SK-N-SH treated with all-trans-retinoic acid at 6 μM for 48 hours (cell line): ENCODE results near the gene IGFBP2.

Source experiments
- ATAC-seq: fragments of 200-7000 bp; cut with Tn5 transposase; 3 replicates; pipeline ENCODE4 v1.9.1; 2020; ENCODE audit warnings: mild to moderate bottlenecking, moderate library complexity
- ARNTL ChIP-seq: fragments of 450-650 bp; formaldehyde crosslinking; IDR thresholded peaks from 2 replicates; pipeline ENCODE4 v1.5.0; 2020; ENCODE audit warnings: low read depth, mild to moderate bottlenecking, moderate library complexity, borderline replicate concordance
- BACH2 ChIP-seq: fragments of 250-450 bp; sonication (Bioruptor Pico); IDR thresholded peaks from 2 replicates; pipeline ENCODE4 v1.9.0; 2021; ENCODE audit warnings: mild to moderate bottlenecking, borderline replicate concordance
- CSDC2 ChIP-seq: fragments of 250-450 bp; sonication (Bioruptor Pico); IDR thresholded peaks from 2 replicates; pipeline ENCODE4 v1.5.0; 2020; ENCODE audit warnings: mild to moderate bottlenecking, moderate library complexity
- ESRRG ChIP-seq: fragments of 250-450 bp; sonication (Bioruptor Pico); IDR thresholded peaks from 2 replicates; pipeline ENCODE4 v1.6.1; 2021; ENCODE audit warnings: mild to moderate bottlenecking
- GLIS3 ChIP-seq: fragments of 250-450 bp; sonication (Bioruptor Pico); IDR thresholded peaks from 2 replicates; pipeline ENCODE4 v1.5.0; 2020; ENCODE audit warnings: mild to moderate bottlenecking, moderate library complexity
- ISL1 ChIP-seq: fragments of 250-450 bp; sonication (Bioruptor Pico); IDR thresholded peaks from 2 replicates; pipeline ENCODE4 v2.1.2; 2022; ENCODE audit warnings: mild to moderate bottlenecking, moderate library complexity
- OSR1 ChIP-seq: fragments of 250-450 bp; sonication (Bioruptor Pico); IDR thresholded peaks from 2 replicates; pipeline ENCODE4 v1.8.0; 2022; ENCODE audit warnings: moderate library complexity, mild to moderate bottlenecking, inconsistent platforms
- PATZ1 ChIP-seq: fragments of 250-450 bp; sonication (Bioruptor Pico); IDR thresholded peaks from 2 replicates; pipeline ENCODE4 v1.8.0; 2020; ENCODE audit warnings: mild to moderate bottlenecking, moderate library complexity, borderline replicate concordance
- POU6F1 ChIP-seq: fragments of 250-450 bp; sonication (Bioruptor Pico); IDR thresholded peaks from 2 replicates; pipeline ENCODE4 v1.8.0; 2021; ENCODE audit warnings: low read depth, mild to moderate bottlenecking, moderate library complexity, borderline replicate concordance
- PPARA ChIP-seq: fragments of 250-450 bp; sonication (Bioruptor Pico); IDR thresholded peaks from 2 replicates; pipeline ENCODE4 v1.5.0; 2020; ENCODE audit warnings: mild to moderate bottlenecking, borderline replicate concordance
- RARB ChIP-seq: fragments of 250-450 bp; sonication (Bioruptor Pico); IDR thresholded peaks from 2 replicates; pipeline ENCODE4 v1.8.0; 2021; ENCODE audit warnings: mild to moderate bottlenecking, moderate library complexity
- SNAI2 ChIP-seq: fragments of 250-450 bp; sonication (Bioruptor Pico); IDR thresholded peaks from 2 replicates; pipeline ENCODE4 v1.5.0; 2020; ENCODE audit warnings: mild to moderate bottlenecking, moderate library complexity
- TCF4 ChIP-seq: fragments of 250-450 bp; sonication (Bioruptor Pico); IDR thresholded peaks from 2 replicates; pipeline ENCODE4 v1.8.0; 2021; ENCODE audit warnings: mild to moderate bottlenecking, moderate library complexity, borderline replicate concordance
- TOX ChIP-seq: fragments of 250-450 bp; sonication (Bioruptor Pico); IDR thresholded peaks from 2 replicates; pipeline ENCODE4 v1.8.0; 2021; ENCODE audit warnings: mild to moderate bottlenecking, moderate library complexity, borderline replicate concordance
- TSHZ2 ChIP-seq: fragments of 250-450 bp; sonication (Bioruptor Pico); IDR thresholded peaks from 2 replicates; pipeline ENCODE4 v1.5.0; 2020; ENCODE audit warnings: mild to moderate bottlenecking, moderate library complexity
- ZC3H10 ChIP-seq: fragments of 250-450 bp; sonication (Bioruptor Pico); IDR thresholded peaks from 2 replicates; pipeline ENCODE4 v1.5.1; 2021; ENCODE audit warnings: mild to moderate bottlenecking, moderate library complexity
- ZNF565 ChIP-seq: fragments of 450-650 bp; formaldehyde crosslinking; conservative IDR thresholded peaks from 2 replicates; pipeline ENCODE4 v1.5.0; 2020; ENCODE audit warnings: low read depth, mild to moderate bottlenecking, moderate library complexity
- ZNF70 ChIP-seq: fragments of 450-650 bp; formaldehyde crosslinking; IDR thresholded peaks from 2 replicates; pipeline ENCODE4 v1.5.0; 2020; ENCODE audit warnings: mild to moderate bottlenecking, moderate library complexity
- ZNF8 ChIP-seq: fragments of 450-650 bp; formaldehyde crosslinking; IDR thresholded peaks from 2 replicates; pipeline ENCODE4 v1.5.0; 2020; ENCODE audit warnings: mild to moderate bottlenecking, moderate library complexity
- TF ChIP-seq, protein P1 (sequence below): fragments of 250-450 bp; sonication (Bioruptor Pico); IDR thresholded peaks from 2 replicates; pipeline ENCODE4 v1.5.1; 2020; ENCODE audit warnings: low read depth, mild to moderate bottlenecking, moderate library complexity

The IGFBP2 gene

DNA sequence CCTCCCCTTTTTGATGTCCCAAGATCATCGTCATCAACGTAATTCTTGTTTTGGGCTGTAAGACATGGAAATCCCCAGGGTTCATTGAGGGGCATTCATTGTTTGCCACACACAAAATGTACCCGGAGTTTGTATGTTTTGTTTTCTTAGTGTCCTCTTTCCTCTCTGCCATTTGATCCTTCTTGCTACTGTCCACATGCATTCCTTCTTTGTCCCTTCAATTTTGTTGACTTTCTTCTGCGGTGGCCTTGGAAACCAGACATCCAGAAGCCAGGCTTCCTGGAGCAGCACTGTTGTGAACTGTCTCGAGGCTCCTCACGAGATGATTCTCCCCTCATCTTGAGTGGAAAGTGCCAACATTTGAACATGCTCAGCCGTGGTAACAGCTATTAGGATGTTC lies 24.8 kb downstream of the IGFBP2 start (continued):
- TF ChIP-seq PATZ1: no peak
- TF ChIP-seq ISL1 (CRISPR knock-in tag): no peak
- TF ChIP-seq SNAI2 (CRISPR knock-in tag): no peak
- TF ChIP-seq ZC3H10 (CRISPR knock-in tag): no peak
- no peak for TF ChIP-seq ESRRG (CRISPR knock-in tag)
- no peak for TF ChIP-seq TCF4 (CRISPR knock-in tag)
- TF ChIP-seq GLIS3 (CRISPR knock-in tag): no peak
- no peak for TF ChIP-seq TSHZ2
- TF ChIP-seq RARB: no peak
- TF ChIP-seq ZNF565 (CRISPR knock-in tag): no peak
- TF ChIP-seq ARNTL: no peak

DNA sequence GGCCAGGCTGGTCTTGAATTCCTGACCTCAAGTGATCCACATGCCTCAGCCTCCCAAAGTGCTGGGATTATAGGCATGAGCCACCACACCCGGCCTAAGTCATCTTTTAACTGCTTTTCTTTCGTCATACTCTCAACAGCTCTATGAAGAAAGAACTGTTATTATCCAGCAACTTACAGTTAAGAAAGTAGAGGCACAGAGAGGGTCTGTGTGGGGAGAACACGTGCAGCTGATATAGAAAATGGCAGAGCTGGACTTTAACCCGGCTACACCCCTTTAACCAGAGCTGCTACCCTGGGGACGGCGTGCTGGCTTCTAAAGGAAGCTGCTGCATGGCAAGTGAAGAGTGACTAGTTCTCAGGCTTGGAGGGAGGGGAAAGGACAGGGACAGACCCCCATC lies 25.5 kb downstream of the IGFBP2 start:
- no peak for ATAC-seq

DNA sequence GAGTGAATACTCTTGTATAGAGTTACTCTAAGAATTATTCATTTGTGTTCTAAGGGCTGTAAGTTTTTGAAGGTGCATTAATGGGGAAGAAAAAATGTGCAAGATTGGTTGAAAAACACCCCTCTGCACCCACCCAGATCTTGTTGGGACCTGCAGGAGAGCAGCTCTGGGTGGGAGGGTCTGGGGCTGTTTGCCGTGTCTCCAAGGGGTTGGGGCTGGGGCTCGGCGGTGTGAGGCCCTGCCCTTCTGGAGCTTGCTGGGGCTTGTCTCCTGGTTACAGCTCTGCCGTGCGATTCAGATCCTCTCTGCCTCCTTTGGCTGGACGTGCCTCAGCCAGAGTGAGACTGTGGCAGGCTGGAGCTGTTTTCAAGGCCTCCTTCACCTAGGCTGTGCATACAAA lies 26.1 kb downstream of the IGFBP2 start:
- ATAC-seq: no peak
- TF ChIP-seq PATZ1 (no peak), ZNF70 (CRISPR knock-in tag) (no peak), POU6F1 (CRISPR knock-in tag) (no peak), SNAI2 (CRISPR knock-in tag) (no peak), CSDC2 (CRISPR knock-in tag) (no peak), TSHZ2 (no peak), ISL1 (CRISPR knock-in tag) (no peak), ARNTL (no peak), OSR1 (CRISPR knock-in tag) (no peak), GLIS3 (CRISPR knock-in tag) (no peak), ZC3H10 (CRISPR knock-in tag) (no peak), BACH2 (CRISPR knock-in tag) (no peak), ZNF565 (CRISPR knock-in tag) (no peak), RARB (no peak), TCF4 (CRISPR knock-in tag) (no peak)
- TF ChIP-seq, protein P1, sequence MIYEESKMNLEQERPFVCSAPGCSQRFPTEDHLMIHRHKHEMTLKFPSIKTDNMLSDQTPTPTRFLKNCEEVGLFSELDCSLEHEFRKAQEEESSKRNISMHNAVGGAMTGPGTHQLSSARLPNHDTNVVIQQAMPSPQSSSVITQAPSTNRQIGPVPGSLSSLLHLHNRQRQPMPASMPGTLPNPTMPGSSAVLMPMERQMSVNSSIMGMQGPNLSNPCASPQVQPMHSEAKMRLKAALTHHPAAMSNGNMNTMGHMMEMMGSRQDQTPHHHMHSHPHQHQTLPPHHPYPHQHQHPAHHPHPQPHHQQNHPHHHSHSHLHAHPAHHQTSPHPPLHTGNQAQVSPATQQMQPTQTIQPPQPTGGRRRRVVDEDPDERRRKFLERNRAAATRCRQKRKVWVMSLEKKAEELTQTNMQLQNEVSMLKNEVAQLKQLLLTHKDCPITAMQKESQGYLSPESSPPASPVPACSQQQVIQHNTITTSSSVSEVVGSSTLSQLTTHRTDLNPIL: no peak
- TF ChIP-seq, all 23 proteins: peak for 0

More for the DNA sequence above, 25.5 kb downstream of the IGFBP2 start:
- TF ChIP-seq GLIS3 (CRISPR knock-in tag): no peak
- TF ChIP-seq ZC3H10 (CRISPR knock-in tag): no peak
- no peak for TF ChIP-seq SNAI2 (CRISPR knock-in tag)
- no peak for TF ChIP-seq ISL1 (CRISPR knock-in tag)
- TF ChIP-seq ZNF8: no peak
- no peak for TF ChIP-seq PATZ1
- no peak for TF ChIP-seq TOX
- TF ChIP-seq PPARA: no peak
